Stromal cell of bone marrow (primary cell): ENCODE measurements around the gene DIPK1C.

Source experiments
- DNase-seq: peaks from one replicate; pipeline ENCODE4 v3.0.0-alpha.2; 2012; ENCODE audit warnings: low read depth

Gene DIPK1C

DNA sequence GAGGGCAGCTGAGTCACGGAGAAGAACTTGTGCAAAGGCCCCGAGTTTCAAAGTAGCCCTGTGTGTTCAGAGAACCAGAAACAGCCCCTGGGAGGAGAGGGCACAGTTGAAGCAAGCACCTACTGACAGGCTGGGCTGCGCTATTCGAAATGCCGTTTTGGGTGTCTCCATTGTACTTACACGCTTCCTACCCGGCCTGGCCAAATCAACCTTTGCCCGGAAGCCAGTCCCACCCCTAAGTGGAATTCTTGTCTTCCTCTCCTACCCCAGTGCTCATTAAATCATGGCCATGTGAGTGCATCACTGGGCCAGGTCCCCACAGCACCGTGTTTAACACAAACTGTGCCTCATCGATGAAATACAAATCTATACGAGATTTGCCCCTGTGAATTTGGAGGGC is 6.0 kb downstream of the DIPK1C start:
- DNase-seq = no peak

DNA sequence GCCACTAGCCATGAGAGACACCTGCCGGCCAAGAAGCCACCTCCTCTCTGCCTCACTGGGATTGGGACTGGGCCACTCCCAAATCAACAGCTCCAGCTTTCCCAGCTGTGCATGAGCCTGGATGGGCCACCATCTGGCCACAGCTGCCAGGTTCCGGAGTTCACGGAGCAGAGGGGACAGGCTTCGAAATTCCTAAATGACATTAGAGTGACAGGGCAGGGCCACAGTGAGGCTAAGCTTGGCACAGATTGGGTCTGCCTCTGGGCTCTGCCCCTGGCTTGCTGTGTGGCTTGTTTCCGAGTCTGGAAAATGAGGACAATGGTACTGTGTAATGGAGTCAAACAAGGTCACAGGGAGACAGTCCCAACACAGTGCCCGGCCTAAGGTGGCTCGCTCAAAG is 6.5 kb downstream of the DIPK1C start:
- DNase-seq = no peak

DNA sequence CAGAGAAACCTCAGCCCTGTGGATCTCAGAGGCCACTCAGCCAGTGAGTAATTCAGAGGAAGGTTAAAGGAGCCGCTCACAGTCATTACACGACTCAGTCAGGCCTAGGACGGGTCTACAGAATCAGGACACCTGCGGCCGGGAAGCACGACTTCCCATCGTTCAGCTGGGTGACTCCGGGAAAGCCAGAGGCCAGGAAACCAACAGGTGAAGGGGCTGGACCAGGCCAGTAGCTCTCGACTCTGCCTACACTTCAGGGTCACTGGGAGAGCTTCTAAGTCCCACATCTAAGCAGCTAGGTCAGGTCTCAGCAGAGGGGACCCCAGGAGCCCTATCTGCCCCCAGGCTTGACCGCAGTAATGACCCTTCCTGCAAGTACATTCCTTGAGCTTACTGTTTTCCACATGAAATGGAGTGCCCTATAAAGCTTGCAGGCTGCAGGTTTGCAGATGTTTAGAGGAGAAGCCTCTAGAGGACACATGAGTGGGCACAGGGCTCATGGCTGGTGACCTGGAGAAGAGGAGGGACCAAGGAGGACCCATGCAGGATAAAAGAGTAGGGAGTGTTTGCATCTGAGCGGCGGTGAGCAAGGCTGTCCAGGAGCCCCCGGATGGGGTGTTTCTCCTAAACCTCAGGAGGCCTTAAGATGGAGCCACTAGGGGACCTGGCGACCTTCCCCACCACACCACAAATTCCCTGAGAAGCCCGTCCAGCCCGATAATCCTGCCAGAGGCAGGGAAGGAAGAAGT is 9.5 kb downstream of the DIPK1C start:
- DNase-seq = no peak

DNA sequence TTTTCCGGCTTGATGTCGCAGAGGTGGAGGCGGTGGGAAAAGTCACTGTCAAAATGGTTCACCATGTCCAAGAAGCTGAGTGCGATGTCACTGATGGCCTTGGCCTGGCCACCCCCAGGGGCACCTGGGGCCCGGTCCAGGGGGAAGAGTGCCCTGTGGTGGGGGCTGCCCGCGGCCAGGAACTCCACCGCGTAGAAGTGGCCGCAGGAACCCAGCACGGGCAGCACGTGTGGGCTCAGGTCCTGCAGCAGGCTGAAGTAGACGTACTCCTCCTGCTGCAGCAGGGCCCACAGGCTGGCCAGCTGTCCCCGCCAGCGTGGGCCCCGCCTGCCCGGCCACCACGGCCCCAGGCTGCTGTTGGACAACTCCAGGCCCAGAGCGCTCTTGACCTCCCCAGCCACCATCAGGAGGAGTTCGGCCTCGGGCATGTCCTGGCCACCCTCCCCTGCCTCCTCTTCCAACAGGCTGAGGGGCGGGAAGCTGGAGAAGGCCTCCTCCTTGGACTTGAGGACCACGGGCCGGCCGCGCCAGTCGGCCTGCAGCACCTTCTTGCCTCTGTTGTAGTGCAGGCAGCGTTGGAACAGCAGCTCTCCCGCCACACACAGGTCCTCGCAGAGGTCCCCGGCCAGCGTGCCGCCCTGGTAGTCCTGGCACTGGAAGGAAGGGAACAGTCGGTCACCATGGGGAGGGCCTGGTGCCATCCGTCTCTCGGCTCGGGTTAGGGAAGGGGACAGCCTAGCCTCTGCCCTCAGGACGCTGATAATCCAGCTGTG is 10.3 kb downstream of the DIPK1C start:
- DNase-seq = no peak

DNA sequence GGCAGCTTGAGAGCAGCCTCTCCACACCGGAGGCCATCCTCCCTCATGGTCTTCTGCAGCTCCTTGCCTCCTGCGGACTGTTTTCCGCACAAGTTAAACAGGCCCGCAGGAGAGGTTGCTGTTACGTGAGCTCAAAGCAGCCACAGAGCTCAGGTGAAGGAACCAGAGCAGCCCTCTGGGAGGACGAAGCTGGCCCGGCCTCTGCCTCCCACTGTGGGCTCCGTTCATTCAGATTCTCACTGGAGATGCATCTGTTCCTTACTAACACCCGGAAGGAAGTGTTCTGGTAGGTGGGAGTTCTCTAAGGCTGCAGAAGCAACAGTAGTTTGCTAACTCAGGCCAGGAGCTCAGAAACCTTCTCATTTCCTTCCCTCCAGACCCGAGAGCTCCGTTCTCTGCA is 10.9 kb downstream of the DIPK1C start:
- no peak for DNase-seq

DNA sequence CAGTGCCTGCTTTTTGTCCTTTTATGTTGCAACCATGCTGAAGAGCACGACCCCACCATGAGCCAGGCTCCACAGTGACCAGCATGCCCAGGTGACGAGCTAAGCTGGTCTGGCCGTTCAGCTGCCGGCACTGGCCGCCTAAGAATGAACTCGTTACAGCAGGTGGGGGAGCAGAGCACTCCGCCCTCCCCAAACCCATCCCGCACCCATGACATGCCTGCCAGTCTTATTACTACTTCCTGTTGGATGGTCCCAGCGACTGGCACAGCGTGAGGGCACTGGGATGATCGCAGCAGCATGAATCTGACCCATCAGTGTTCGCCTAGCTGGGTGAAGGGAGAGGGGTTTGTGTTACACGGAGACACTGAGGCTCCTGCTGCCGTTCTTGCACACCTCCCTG is 11.5 kb downstream of the DIPK1C start:
- no peak for DNase-seq

DNA sequence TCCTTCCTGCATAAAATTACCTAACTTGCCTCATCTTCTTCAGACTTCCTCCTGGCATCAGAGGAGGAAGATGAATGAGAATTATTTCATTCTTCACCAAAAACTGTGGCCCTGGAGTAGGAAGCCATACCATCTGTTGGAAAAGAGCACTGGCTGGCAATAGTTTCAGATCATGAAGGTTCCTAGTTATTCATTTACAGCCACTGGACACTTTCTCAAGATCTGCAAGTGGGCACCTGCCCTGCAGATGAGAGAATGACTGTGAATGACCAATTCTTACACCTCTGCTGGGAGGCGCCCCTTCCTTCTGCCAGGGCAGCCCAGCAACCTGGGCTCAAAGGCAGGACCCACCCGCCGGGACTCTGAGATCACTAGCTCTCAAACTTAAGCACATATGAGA is 13.0 kb downstream of the DIPK1C start:
- no peak for DNase-seq

DNA sequence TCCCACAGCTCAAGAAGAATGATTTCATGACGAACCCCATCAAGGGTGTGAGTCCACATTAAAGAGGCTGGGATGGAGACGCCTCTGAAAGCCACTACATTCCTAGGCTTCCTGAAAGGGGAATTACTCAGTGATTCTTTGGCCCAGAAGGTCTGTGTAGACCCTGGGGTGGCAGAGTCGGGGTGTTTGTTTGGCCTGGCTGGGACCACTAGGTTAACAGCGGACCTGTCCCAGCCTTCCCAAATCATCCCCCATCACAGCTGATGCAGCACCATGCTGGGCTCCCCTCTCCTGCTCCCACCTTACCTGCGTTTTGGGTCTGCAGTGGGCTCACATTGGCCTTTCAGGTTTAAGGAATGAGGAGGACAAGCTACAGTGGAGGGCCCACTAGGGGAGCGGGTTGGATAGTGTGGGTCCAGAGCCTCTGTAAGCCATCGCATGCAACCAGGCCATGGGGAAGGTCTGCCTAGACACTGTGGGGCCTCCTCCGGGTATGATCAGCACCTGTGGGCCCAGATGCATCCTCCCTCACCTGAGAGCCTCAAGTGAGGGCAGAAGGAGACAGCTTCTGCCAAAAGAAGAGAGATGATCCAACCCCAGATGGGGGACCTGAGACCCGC is 16.2 kb downstream of the DIPK1C start:
- no peak for DNase-seq

DNA sequence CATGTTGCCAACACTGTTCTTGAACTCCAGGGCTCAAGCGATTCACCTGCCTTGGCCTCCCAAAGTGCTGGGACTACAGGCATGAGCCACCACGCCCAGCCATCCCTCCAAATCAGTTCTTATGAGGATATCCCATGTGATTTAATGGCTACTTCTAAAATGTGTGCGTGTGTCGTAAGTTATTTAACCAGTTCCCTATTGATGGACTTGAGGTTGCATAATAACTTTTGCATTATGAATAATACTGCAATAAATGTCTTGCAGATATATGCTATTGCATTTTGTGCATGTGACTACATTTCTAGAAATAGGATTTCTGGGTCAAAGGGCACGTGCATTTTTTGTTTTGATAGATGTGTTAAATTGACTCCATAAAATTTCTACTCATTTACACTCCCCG is 19.0 kb downstream of the DIPK1C start:
- DNase-seq = no peak

DNA sequence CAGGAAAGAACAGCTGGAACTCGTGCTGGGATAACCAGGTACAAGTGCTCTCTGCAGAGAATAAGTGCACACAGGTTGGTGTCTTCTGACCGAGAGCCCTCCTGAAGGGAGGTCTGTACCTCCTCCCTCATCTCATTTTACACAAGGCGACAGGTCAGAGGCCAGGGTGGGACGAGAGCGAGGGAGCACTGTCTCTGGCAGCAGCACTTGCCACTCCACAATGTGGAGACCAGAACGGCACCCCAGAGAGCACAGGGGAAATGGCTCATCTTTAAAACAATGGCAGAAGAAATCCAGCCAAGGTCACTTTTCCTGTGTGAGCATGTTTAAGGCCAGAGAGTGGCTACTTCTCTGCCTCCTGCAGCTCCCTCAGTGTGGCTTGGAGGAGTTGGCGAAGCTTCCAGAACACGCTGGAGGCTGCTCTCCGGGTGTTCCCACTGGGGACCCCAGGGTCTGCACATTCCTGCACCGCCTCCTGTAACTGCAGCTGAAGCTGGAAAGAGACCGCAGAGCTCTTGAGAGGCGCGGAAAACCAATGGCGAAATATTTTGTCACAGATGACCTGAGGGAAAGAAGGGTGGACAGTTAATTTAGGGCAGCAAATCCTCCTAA is 20.8 kb downstream of the DIPK1C start:
- no peak for DNase-seq

DNA sequence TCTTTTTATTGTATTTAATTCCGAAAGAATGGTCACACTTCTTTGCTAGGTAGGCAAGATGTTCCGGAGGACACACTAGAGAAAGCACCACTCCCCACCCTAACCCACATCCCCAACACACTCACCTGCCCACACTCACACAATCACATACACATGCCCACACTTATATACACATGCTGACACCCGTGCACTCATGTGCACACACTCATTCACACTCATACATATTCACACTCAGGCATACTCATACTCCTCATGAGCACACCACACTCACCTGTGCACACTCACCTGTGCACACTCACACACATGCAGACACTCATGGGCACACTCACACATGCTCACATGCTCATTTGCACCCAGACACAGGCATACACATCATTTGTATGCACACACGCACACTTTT is 21.4 kb downstream of the DIPK1C start:
- DNase-seq = no peak

DNA sequence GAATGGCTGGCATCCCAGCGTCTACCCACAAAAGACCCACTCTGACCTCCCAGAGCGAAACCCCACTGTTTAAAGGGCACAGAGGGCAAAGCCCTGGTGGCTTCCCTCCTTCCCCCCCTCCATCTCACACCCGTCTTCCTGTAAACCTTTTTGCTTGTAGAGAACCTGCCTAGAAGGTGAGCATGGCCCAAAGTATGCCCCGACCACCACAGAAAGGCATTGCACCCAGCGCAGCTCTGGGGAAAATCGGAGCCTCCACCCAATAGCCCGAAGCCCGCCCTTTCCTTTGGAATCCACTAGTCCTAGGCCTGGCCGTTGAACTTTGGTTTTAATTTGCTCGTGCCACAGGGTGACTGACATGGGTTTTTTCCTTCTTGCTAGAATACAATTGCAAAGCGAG is 22.6 kb downstream of the DIPK1C start:
- no peak for DNase-seq

DNA sequence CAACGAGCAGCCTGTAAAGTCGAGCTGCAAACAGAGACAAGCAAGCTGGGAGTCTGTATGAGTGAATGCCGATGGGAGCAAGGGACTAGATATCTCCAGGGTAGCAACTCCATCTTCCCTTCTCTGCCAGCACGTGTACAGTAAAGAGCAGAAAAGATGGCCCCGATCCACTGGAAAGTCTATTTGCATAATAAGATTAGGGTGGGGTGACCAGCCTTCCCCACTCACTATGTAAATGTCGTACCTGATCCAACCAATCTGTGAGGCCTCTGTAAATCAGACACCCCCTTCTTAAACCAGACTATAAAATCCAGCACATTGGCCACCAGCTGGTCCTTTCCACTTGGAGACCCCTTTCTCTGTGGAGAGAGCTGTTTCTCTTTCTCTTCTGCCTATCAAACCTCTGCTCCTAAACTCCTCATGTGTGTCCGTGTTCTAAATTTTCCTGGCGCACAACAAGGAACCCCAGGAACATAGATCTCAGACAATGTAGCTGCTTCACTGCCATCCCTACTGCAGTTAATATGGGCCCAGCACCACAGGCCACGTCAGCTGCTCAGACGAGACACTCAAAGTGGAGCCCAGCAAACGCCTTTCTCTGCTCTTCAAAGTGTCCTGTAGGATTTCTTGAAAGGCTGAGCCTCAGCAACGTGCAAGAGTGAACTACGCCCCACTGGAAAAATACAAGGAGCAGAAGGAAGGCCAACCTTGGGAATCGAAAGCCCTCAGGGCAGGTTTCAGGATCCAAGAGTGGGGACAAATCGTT is 26.1 kb downstream of the DIPK1C start:
- no peak for DNase-seq

DNA sequence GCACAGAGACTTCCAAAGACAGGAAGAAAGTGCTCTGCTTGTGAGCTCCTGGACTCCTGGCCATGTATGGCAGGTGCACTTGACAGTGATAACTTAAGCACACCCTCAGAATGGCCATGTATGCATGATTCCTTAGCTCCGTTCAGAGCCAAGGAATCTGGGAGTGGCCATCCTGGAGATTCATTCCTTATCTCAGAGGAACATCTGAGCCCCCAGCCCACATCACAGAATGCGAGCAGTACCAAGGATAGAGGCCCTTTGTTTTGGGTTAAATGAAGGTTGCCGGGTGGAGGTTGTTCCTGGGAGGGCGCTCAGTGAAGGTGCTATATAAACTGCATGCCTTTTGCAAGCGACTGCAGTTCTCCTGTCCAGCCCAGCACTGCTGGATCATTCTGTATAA is 26.9 kb downstream of the DIPK1C start:
- DNase-seq = no peak

DNA sequence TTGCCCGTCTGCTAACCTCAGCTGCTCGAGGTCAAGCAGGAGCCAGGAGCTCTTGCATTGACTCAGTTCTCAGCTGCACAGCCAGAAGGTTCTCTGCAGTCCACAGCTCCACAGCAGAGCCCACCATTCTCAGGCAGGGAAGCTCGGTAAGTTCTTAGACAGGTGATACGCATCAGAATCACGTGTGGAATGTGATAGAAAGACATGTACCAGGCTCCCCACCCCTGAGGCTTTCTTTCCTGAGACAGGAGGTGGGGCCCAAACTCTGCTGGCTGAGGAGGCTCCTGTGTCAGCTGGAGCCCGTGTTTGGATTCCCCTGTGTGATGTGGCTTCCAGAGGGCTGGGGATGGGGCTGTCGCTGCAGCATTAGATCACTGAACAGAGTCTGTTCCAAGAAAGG is 28.0 kb downstream of the DIPK1C start:
- DNase-seq = no peak

DNA sequence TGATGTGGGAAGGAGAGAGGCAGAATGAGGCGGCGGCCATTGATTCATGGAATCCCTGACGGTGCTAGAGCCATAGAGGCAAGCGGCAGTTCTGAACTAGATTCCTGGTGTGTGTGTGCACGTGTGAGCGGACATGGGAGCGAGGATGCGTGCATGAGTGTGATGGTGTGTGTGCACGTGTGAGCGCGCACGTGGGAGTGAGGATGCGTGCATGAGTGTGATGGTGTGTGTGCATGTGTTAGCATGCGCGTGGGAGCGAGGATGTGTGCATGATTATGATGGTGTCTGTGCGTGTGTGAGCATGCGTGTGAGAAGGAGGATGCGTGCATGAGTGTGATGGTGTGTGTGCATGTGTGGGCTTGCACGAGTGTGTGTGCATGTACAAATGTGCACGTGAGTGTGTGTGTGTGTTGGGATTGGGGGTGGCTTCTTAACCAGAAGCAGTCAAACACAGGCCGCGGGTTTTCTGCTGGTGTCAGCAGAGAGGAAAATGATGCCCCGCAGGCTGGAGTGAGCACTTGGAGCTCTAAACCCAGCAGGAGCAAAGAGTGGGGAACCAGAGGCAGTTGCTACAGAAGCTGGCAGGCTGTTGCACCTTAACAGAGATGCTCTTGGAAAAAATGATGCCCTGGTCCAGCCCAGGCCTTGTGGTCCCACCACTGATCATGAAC is 29.5 kb downstream of the DIPK1C start:
- no peak for DNase-seq

DNA sequence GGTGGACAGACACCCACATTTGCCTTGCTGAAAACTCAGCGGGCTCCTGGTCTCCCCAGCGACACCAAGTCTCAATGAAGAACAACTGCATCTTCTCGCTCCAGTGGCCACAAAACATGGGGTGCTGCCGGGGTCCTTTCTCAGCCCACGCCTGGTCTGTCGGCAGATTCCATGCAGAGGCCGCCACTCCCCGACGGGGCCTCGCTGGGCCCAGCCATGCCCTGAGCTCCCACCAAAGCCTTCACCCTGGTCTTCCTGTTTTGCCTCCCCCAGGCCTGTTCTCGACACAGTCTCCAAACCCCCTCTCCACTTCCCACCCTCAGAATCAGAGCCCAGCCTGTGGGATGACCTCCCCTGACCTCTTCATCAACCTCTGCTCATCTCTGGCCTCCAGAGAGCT is 31.2 kb downstream of the DIPK1C start:
- no peak for DNase-seq

DNA sequence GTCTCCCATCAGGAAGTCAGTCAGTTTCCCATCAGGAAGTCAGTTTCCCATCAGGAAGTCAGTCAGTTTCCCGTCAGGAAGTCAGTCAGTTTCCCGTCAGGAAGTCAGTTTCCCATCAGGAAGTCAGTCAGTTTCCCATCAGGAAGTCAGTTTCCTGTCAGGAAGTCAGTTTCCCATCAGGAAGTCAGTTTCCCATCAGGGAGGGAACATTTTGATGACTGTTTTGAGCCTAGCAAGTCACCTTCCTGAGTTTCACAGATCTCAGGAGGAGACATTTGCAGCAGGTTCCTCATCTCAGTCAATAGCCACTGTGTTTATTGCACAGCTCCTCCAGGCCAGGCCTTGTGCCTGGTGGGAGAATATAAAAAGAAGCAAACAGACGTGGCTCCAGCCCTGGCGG is 31.9 kb downstream of the DIPK1C start:
- no peak for DNase-seq

DNA sequence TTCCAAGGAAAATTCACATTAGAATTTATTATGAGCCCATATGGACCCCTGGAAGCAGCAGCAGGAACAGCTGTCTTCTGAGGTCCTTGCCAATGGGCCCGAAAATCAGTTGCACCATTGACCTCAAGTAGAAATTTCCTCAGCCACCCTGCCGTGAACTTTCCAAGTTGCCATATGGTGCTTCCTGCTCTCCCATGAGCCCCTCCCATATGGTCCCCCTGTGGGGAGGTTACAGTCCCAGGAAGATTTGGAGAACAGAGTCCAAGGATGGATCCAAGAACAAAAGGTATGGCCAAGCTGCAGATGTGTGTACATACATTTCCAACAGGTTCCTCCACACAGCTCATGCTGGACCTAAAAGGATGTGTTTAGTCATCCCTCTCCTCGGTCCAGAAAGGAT is 34.6 kb downstream of the DIPK1C start:
- no peak for DNase-seq

DNA sequence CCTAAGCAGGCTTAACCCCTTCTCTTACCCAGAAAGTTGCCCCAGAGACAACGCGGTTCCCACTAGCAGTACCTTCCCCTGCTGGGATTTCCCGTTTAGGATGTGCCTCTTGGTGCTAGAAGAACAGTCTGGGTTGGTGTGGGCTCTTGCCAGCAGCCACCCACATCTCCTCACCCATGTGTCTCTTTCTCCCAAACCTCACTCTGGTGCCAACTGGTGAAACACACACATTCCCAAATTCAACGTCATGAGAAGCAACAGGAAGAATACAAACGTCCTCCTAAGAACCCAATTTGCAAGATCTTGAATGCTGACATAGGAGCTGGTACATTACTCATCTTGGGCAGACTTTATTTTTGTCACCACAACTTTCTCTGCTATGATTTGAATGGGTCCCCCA is 36.2 kb downstream of the DIPK1C start:
- DNase-seq = no peak

DNA sequence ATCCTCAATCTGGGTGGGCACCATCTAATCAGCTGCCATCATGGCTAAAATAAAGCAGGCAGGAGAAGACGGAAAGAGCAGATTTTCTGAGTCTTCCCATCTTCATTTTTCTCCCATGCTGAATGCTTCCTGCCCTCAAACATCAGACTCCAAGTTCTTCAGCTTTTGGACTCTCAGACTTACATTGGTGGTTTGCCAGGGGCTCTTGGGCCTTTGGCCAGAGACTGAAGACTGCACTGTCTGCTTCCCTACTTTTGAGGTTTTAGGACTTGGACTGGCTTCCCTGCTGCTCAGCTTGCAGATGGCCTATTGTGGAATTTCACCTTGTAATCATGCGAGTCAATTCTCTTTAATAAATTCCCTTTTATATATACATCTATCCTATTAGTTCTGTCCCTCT is 36.6 kb downstream of the DIPK1C start:
- DNase-seq = no peak

DNA sequence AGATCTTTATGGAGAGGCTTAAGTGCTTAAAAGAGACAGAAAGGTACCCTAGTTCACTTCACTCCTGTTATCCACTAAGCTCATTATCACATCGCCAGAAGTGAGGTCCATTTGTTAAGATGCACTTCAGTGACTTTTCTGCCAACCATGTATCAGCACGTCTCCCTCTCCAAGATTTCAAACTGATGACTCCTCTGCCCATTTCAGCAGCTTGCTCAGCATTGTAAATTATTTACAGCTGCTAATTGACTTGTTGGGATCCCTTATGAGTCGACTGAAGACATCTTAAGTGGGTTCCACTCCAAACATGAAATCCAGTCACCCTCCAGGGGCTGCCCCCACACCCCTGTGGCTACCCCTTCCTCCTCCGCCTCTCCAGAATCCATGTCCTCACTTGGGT is 37.3 kb downstream of the DIPK1C start:
- no peak for DNase-seq
